ENCODE data around the gene PDE4D. TPM values are rescaled to one million over a fixed set of nuclear protein-coding genes. Genes with fewer than 3 reads are reported as not detected.

Gene PDE4D
- total RNA-seq, 1 experiment from 2014 or later: 2.1 TPM

GRCh38 chr5:59555596-59555995 is 337.9 kb downstream of the PDE4D start:
- Histone ChIP-seq H2AFZ (ENCODE audit: low read length) (no peak overlapping the region), H3K9me3 (ENCODE audit: control insufficient read depth, low read depth, low read length) (no peaks in the 10 kb centered on the region), H3K23ac (ENCODE audit: insufficient read length, low read depth, low read length) (no peak overlapping the region), H3K79me1 (ENCODE audit: insufficient read depth, low read depth, low read length, poor library complexity, severe bottlenecking) (no peaks in the 10 kb centered on the region), H4K20me1 (ENCODE audit: control insufficient read depth, insufficient read depth, insufficient read length) (no peaks in the 10 kb centered on the region), H3K27ac (ENCODE audit: insufficient read length, low read depth, low read length) (no peak overlapping the region), H3K4me2 (ENCODE audit: insufficient read depth, insufficient read length, low read length) (no peak overlapping the region), H3K79me2 (ENCODE audit: insufficient read depth, low read length) (no peaks in the 10 kb centered on the region), H2BK20ac (ENCODE audit: low read depth, low read length, poor library complexity, severe bottlenecking) (no peak overlapping the region), H3K23me2 (ENCODE audit: insufficient read length, low read depth, low read length, poor library complexity, severe bottlenecking) (no peaks in the 10 kb centered on the region), H3K27me3 (ENCODE audit: insufficient read depth, low read length) (no peaks in the 10 kb centered on the region; the same call in 1 of the 2 replicates), H3T11ph (ENCODE audit: low read length) (no peak overlapping the region), H3K18ac (ENCODE audit: insufficient read length, low read depth, low read length) (no peak overlapping the region), H4K8ac (replicated peaks; ENCODE audit: insufficient read length, low read depth, low read length) (no peak overlapping the region), H4K5ac (ENCODE audit: insufficient read length, low read depth, low read length) (no peak overlapping the region), H2BK15ac (ENCODE audit: low read depth, low read length) (no peak overlapping the region), H3K9ac (ENCODE audit: extremely low read depth, insufficient read length, low read length) (no peak overlapping the region), H2BK12ac (ENCODE audit: insufficient read length, low read depth, low read length) (no peak overlapping the region), H3K4me1 (ENCODE audit: insufficient read depth, low read length) (0 out of 2 replicates have a peak, but pooled peaks cover 2% of the 10 kb centered on the region), H4K91ac (ENCODE audit: insufficient read length, low read depth, low read length) (no peak overlapping the region), H2BK5ac (ENCODE audit: insufficient read length, low read length) (no peak overlapping the region), H3K4ac (ENCODE audit: low read depth, low read length) (no peak overlapping the region), H3K14ac (ENCODE audit: insufficient read depth, low read length) (no peak overlapping the region), H2BK120ac (ENCODE audit: low read depth, low read length, poor library complexity, severe bottlenecking) (no peak overlapping the region), H2AK5ac (ENCODE audit: insufficient read length, low read length) (no peak overlapping the region), H3K56ac (ENCODE audit: insufficient read length, low read depth, low read length) (no peak overlapping the region)
- Mint-ChIP-seq H3K27me3 (ENCODE audit: low read depth) (no peaks in the 10 kb centered on the region), H3K27ac (peak overlapping the region in 1 of 3 experiments; percentile 83; a peak in 2 of 7 replicates), H3K4me1 (peaks cover 28 to 36% of the 10 kb centered on the region in 2 experiments), H3K36me3 (ENCODE audit: insufficient read depth in 1 of 3, low read depth in 3 of 3) (no peaks in the 10 kb centered on the region), H3K4me3 (no peak overlapping the region), H3K9me3 (no peaks in the 10 kb centered on the region)
- no peak for DNase-seq
- TF ChIP-seq, protein P1, sequence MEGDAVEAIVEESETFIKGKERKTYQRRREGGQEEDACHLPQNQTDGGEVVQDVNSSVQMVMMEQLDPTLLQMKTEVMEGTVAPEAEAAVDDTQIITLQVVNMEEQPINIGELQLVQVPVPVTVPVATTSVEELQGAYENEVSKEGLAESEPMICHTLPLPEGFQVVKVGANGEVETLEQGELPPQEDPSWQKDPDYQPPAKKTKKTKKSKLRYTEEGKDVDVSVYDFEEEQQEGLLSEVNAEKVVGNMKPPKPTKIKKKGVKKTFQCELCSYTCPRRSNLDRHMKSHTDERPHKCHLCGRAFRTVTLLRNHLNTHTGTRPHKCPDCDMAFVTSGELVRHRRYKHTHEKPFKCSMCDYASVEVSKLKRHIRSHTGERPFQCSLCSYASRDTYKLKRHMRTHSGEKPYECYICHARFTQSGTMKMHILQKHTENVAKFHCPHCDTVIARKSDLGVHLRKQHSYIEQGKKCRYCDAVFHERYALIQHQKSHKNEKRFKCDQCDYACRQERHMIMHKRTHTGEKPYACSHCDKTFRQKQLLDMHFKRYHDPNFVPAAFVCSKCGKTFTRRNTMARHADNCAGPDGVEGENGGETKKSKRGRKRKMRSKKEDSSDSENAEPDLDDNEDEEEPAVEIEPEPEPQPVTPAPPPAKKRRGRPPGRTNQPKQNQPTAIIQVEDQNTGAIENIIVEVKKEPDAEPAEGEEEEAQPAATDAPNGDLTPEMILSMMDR (conservative IDR thresholded peaks at IDR 0.05): no peak
- WGBS (ENCODE audit: extremely low coverage, insufficient read length, low lambda C conversion rate): no CpG with 5 or more reads among the region's 3 CpGs
